Stimulated activated CD4-positive, alpha-beta T cell treated with anti-CD3 and anti-CD28 coated beads, Interleukin-4, amount 100 ng/mL, for 4 hours (primary cell): ENCODE data around the gene GALNT9.
"Not testable (repeated sequence)": the region's sequence is repeated elsewhere in the genome, so short reads cannot be mapped to it uniquely, and the experiment has no call there.

Source experiments
- DNase-seq, 2 experiments: peaks; one replicate each; pipeline ENCODE4 v3.0.0-alpha.2; 2020

The GALNT9 gene

GRCh38 chr12:132228476-132229192 lies 100.8 kb downstream of the GALNT9 start:
- DNase-seq, result no peak

- DNase-seq, result no peak
Observed at GRCh38 chr12:132227782-132228475, 101.5 kb downstream of the GALNT9 start.

- no peak for DNase-seq
Observed at GRCh38 chr12:132227118-132227517, 102.3 kb downstream of the GALNT9 start.

- DNase-seq, result no peak
Observed at GRCh38 chr12:132226604-132227003, 102.8 kb downstream of the GALNT9 start.

GRCh38 chr12:132225214-132225613 lies 104.2 kb downstream of the GALNT9 start:
- no peak for DNase-seq

GRCh38 chr12:132224484-132224883 lies 104.9 kb downstream of the GALNT9 start:
- DNase-seq, result no peak

GRCh38 chr12:132222808-132223173 lies 106.6 kb downstream of the GALNT9 start:
- DNase-seq, result no peak

GRCh38 chr12:132222096-132222807 lies 107.1 kb downstream of the GALNT9 start:
- DNase-seq, result peak; percentile 11 to 13

- not testable (repeated sequence) for DNase-seq
Observed at GRCh38 chr12:132219761-132220160, 109.6 kb downstream of the GALNT9 start.

GRCh38 chr12:132219323-132219722 lies 110.1 kb downstream of the GALNT9 start:
- no peak for DNase-seq

GRCh38 chr12:132218915-132219314 lies 110.5 kb downstream of the GALNT9 start:
- DNase-seq, result peak; percentile 27 to 43

GRCh38 chr12:132218527-132218875 lies 110.9 kb downstream of the GALNT9 start:
- no peak for DNase-seq

- no peak for DNase-seq
Observed at GRCh38 chr12:132217800-132218526, 111.4 kb downstream of the GALNT9 start.

GRCh38 chr12:132217371-132217770 lies 112.0 kb downstream of the GALNT9 start:
- DNase-seq, result no peak

- DNase-seq, result no peak
Observed at GRCh38 chr12:132216354-132216987, 112.9 kb downstream of the GALNT9 start.

- no peak for DNase-seq
Observed at GRCh38 chr12:132215299-132215989, 113.9 kb downstream of the GALNT9 start.

GRCh38 chr12:132214891-132215290 lies 114.5 kb downstream of the GALNT9 start:
- DNase-seq, result no peak

- DNase-seq, result no peak
Observed at GRCh38 chr12:132214161-132214476, 115.3 kb downstream of the GALNT9 start.

- DNase-seq, result no peak
Observed at GRCh38 chr12:132213359-132214160, 115.8 kb downstream of the GALNT9 start.

- no peak for DNase-seq
Observed at GRCh38 chr12:132211816-132212215, 117.6 kb downstream of the GALNT9 start.

- DNase-seq, result no peak
Observed at GRCh38 chr12:132211326-132211725, 118.1 kb downstream of the GALNT9 start.
